ENCODE measurements around the gene KIF21A.

Gene KIF21A

DNA sequence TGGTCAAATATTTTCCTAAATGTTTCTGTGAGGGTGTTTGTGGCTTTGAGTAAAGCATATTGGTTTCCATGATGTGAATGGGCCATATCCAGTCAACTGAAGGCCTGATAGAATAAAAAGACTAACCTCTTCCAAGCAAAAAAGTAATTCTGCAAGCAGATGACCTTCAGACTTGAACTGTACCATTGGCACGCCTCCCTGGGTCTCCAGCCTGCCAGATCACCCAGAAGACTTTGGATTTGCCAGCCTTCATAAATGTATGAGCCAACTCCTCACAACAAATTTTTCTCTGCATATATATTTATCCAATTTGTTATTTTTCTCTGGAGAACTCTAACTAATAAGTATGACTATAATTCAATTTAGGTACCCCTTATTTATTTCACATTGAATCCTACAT lies 190.3 kb downstream of the KIF21A start:
- no peak for DNase-seq

Data from left hindlimb (tissue), 1 donor.